ENCODE measurements around the gene B4GALT1.

B4GALT1 gene

GRCh38 chr9:33177639-33178038 is 10.5 kb upstream of the B4GALT1 start:
- Histone ChIP-seq H3K4me3 (ENCODE audit: low read depth, low read length) (no peak overlapping the region), H3K27me3 (no peaks in the 10 kb centered on the region), H3K4me1 (no peaks in the 10 kb centered on the region), H3K36me3 (no peaks in the 10 kb centered on the region), H3K9me3 (no peaks in the 10 kb centered on the region)
- TF ChIP-seq CTCF (IDR thresholded peaks at IDR 0.05; ENCODE audit: low read depth, low read length) = no peak
- no peak for DNase-seq

GRCh38 chr9:33177086-33177485 is 9.9 kb upstream of the B4GALT1 start:
- no peaks in the 10 kb centered on the region for H3K4me1 ChIP-seq
- no peaks in the 10 kb centered on the region for H3K27me3 ChIP-seq
- H3K4me3 ChIP-seq (ENCODE audit: low read depth, low read length) = no peak overlapping the region
- DNase-seq = no peak
- no peaks in the 10 kb centered on the region for H3K36me3 ChIP-seq
- no peaks in the 10 kb centered on the region for H3K9me3 ChIP-seq
- TF ChIP-seq CTCF (IDR thresholded peaks at IDR 0.05; ENCODE audit: low read depth, low read length) = no peak

GRCh38 chr9:33175649-33176325 is 8.7 kb upstream of the B4GALT1 start:
- H3K4me1 ChIP-seq = no peaks in the 10 kb centered on the region
- H3K36me3 ChIP-seq = no peaks in the 10 kb centered on the region
- DNase-seq = no peak
- H3K27me3 ChIP-seq = no peaks in the 10 kb centered on the region
- no peak overlapping the region for H3K4me3 ChIP-seq (ENCODE audit: low read depth, low read length)
- H3K9me3 ChIP-seq = no peaks in the 10 kb centered on the region
- TF ChIP-seq CTCF (IDR thresholded peaks at IDR 0.05; ENCODE audit: low read depth, low read length) = no peak

- Histone ChIP-seq H3K4me1 (no peaks in the 10 kb centered on the region), H3K4me3 (ENCODE audit: low read depth, low read length) (no peak overlapping the region), H3K27me3 (no peaks in the 10 kb centered on the region), H3K9me3 (no peaks in the 10 kb centered on the region), H3K36me3 (no peaks in the 10 kb centered on the region)
- no peak for DNase-seq
- TF ChIP-seq CTCF (IDR thresholded peaks at IDR 0.05; ENCODE audit: low read depth, low read length) = no peak
Observed at GRCh38 chr9:33172256-33173238, 5.4 kb upstream of the B4GALT1 start.

- H3K4me1 ChIP-seq = no peaks in the 10 kb centered on the region; the same call in 1 of the 2 replicates
- H3K36me3 ChIP-seq = no peaks in the 10 kb centered on the region
- TF ChIP-seq CTCF (IDR thresholded peaks at IDR 0.05; ENCODE audit: low read depth, low read length) = peak; percentile 49
- H3K27me3 ChIP-seq = no peaks in the 10 kb centered on the region
- H3K9me3 ChIP-seq = no peaks in the 10 kb centered on the region
- no peak overlapping the region for H3K4me3 ChIP-seq (ENCODE audit: low read depth, low read length)
- peak; percentile 70 for DNase-seq
Observed at GRCh38 chr9:33170464-33171415, 3.6 kb upstream of the B4GALT1 start.

Measured in BE2C (cell line).